OCI-LY1 (cell line): ENCODE measurements around the gene SPHK2.

ENCODE experiments used
- CTCF ChIP-seq: fragments of 200-600 bp; sonication (generic), shearing (Covaris generic); IDR thresholded peaks from 2 replicates; pipeline ENCODE4 v1.5.1; 2017; ENCODE audit warnings: mild to moderate bottlenecking, antibody characterized with exemption, low read length, moderate library complexity, mixed read lengths
- EZH2 ChIP-seq: fragments of 200-600 bp; sonication (generic), shearing (Covaris generic); IDR thresholded peaks from 2 replicates; pipeline ENCODE4 v1.8.0; 2017; ENCODE audit warnings: borderline replicate concordance, mixed run types, mild to moderate bottlenecking, antibody characterized with exemption, low read length, moderate library complexity, mixed read lengths

DNA sequence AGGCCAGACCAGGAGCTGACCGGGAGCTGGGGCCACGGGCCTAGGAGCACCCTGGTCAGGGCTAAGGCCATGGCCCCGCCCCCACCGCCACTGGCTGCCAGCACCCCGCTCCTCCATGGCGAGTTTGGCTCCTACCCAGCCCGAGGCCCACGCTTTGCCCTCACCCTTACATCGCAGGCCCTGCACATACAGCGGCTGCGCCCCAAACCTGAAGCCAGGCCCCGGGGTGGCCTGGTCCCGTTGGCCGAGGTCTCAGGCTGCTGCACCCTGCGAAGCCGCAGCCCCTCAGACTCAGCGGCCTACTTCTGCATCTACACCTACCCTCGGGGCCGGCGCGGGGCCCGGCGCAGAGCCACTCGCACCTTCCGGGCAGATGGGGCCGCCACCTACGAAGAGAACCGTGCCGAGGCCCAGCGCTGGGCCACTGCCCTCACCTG is 6.6 kb downstream of the SPHK2 start:
- TF ChIP-seq CTCF (no peak), EZH2 (no peak)
